GM11168 (cell line): ENCODE results near the gene PDGFB.

Experiments used
- in situ Hi-C: fragments of 300-500 bp; cut with MboI; formaldehyde crosslinking; loops from one replicate; pipeline ENCODE4 v1.12.0; 2022; ENCODE audit warnings: low sequenced_read_pairs; ENCODE audit not compliant: unreplicated experiment

Gene PDGFB

GRCh38 chr22:39244496-39245129 lies at the start of gene PDGFB:
PDGFB (minus strand) TSS chr22:39244982; CDS start chr22:39243963, 1,019 bp downstream.
- in situ Hi-C loops = no loop called here

- in situ Hi-C loops = no loop called here
Observed at GRCh38 chr22:39293766-39294368, 49.1 kb upstream of the PDGFB start.

GRCh38 chr22:39292561-39293074 lies 47.8 kb upstream of the PDGFB start:
- in situ Hi-C loops = no loop called here

- in situ Hi-C loops = no loop called here
Observed at GRCh38 chr22:39292031-39292462, 47.3 kb upstream of the PDGFB start.

GRCh38 chr22:39291523-39291922 lies 46.7 kb upstream of the PDGFB start:
- in situ Hi-C loops = no loop called here

GRCh38 chr22:39290724-39291161 lies 46.0 kb upstream of the PDGFB start:
- in situ Hi-C loops = no loop called here

- in situ Hi-C loops = no loop called here
Observed at GRCh38 chr22:39289975-39290720, 45.4 kb upstream of the PDGFB start.

- in situ Hi-C loops = no loop called here
Observed at GRCh38 chr22:39289533-39289932, 44.8 kb upstream of the PDGFB start.

- in situ Hi-C loops = no loop called here
Observed at GRCh38 chr22:39288135-39288898, 43.5 kb upstream of the PDGFB start.

- in situ Hi-C loops = no loop called here
Observed at GRCh38 chr22:39287076-39287725, 42.4 kb upstream of the PDGFB start.

- in situ Hi-C loops = no loop called here
Observed at GRCh38 chr22:39284983-39285382, 40.2 kb upstream of the PDGFB start.

- in situ Hi-C loops = no loop called here
Observed at GRCh38 chr22:39284142-39284980, 39.6 kb upstream of the PDGFB start.

GRCh38 chr22:39283322-39284141 lies 38.8 kb upstream of the PDGFB start:
- in situ Hi-C loops = no loop called here

- in situ Hi-C loops = no loop called here
Observed at GRCh38 chr22:39282645-39283321, 38.0 kb upstream of the PDGFB start.

- in situ Hi-C loops = no loop called here
Observed at GRCh38 chr22:39281126-39281525, 36.3 kb upstream of the PDGFB start.

GRCh38 chr22:39280250-39280649 lies 35.5 kb upstream of the PDGFB start:
- in situ Hi-C loops = no loop called here

- in situ Hi-C loops = no loop called here
Observed at GRCh38 chr22:39279170-39279850, 34.5 kb upstream of the PDGFB start.
